Umbilical cord (tissue), 2 donors: ENCODE results near the gene SMIM5. TPM values are rescaled to one million over a fixed set of nuclear protein-coding genes. Genes with fewer than 3 reads are reported as not detected.
A peak's percentile ranks its signal among the peaks of the same experiment; 100 is the strongest.
"Not testable (repeated sequence)": the region's sequence is repeated elsewhere in the genome, so short reads cannot be mapped to it uniquely, and the experiment has no call there.

Source experiments
- DNase-seq: peaks from one replicate; pipeline ENCODE4 v3.0.0-alpha.2; 2015; ENCODE audit warnings: low spot score
- total RNA-seq: library from RNA; depleted of rRNA; stranded (reverse); fragments of >200 nt; gene quantifications from one replicate; pipeline ENCODE4 v1.2.3, GENCODE V29; 2014; ENCODE audit warnings: low replicate concordance; ENCODE audit not compliant: insufficient read depth

The SMIM5 gene, protein sequence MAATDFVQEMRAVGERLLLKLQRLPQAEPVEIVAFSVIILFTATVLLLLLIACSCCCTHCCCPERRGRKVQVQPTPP
- 8.7 TPM for total RNA-seq

DNA sequence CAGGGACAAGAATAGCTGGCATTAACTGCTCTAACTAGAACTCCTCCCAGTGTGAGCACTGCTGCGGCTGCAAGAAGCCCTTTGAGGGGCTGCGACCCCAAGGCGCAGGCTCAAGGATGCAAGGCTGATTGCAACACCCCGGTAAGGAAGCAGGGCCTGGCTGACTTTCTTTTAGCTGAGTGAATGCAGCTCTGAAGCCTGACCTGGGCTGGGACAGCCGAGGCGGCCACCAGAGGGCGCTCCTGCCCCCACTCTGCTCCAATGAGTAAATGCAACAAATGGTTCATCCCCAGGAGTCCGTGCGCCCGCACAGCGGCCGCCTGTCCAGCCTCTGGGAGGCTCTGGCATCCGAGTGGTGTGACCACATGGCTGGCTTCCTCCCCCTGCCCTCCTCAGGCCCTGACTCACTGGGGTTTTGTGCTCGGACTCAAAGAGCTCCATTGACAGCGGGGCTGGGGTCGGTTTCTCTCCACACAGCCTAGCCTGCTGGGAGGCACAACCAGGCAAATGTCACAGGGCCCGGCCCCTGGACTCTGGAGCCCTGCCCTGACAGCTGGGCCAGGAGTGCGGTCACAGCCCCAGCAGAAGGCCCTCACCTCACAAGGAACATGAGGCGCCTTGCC, at the start of gene SMIM5:
SMIM5 (plus strand) TSS at position 572 of the 623 bp plus-strand sequence. CDS start 6,768 bp downstream, outside the sequence.
- peak; percentile 89 for DNase-seq

DNA sequence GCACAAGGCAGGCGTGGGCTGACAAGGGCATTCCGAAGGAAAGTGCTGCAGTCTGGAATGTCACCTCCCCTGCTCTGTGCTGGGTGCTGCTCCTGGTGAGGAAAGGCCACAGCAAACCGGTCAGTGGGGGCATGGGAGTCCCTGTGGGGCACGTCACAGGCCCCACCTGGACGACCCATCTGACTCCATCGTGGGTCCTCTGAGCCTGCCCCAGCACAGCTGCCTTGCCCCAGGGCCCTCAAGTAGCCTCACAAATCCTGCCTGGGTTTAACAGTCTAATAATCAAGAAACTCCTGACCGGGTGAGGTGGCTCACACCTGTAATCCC, 48.4 kb upstream of the SMIM5 start:
- no peak for DNase-seq

DNA sequence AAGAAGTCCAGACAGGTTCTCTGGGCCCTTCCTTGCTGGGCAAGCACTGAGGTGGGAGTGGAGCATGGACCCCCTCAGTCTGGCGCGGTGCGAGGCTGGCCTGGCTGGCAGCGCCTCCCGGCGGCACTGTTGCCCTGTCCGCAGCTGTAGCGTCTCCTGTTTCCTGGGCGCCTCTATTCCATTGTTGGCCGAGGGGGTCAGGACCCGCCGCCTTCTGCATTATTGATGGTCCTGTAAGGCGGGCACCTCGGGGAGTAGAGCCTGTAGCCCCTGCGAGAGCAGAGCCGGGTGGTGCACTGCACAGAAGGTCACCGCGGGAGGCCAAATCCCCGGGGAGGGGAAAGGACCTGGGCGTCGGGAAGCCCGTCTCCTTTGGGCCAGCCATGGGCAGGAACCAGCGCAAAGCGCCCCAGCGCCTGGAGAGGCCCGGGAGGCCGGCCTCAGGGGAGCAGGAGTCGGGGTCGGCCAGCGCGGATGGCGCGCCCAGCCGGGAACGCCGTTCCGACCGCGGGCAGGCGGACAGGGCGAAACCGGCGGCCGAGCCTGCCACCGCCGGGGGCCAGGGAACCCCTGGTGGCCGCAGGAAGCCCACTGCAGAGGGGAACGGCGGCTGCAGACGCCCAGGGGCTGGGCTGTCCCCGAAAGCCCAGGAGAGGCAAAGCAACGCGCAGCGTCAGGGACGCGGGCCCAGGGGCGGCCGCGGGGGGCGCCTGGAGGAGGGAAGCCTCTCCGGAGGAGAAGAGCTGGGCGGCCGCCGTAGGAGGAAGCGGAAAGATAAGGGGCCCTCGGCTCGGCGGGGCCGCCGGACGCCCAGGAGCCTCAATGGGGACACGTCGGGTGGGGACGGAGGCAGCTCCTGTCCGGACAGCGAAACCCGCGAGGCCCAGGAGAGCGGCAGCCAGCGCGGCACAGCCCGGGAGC, 45.3 kb upstream of the SMIM5 start, which contains the start of gene MYO15B:
MYO15B (plus strand) TSS at position 126 of the 921 bp plus-strand sequence; CDS start at position 384, 258 bp downstream.
- peak; percentile 74 for DNase-seq

DNA sequence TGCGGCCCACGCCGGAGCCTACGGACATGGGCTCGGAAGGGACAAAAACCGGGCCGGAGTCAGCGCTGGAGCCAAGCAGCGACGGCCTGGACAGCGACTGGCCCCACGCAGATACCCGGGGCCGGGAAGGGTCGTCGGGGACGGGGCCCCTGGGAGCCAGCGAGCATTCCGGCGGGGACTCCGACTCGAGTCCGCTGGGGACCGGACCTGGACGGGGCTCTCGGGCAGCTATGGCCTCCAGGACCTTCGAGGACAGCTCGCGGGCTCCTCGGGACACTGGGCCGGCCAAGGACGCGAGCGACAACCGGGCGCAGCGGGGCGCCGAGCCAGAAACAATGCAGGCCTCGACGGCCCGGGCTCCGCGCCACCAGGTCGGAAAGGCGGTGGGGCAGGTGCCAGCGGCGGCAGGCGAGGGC, 44.6 kb upstream of the SMIM5 start:
- peak; percentile 40 for DNase-seq

DNA sequence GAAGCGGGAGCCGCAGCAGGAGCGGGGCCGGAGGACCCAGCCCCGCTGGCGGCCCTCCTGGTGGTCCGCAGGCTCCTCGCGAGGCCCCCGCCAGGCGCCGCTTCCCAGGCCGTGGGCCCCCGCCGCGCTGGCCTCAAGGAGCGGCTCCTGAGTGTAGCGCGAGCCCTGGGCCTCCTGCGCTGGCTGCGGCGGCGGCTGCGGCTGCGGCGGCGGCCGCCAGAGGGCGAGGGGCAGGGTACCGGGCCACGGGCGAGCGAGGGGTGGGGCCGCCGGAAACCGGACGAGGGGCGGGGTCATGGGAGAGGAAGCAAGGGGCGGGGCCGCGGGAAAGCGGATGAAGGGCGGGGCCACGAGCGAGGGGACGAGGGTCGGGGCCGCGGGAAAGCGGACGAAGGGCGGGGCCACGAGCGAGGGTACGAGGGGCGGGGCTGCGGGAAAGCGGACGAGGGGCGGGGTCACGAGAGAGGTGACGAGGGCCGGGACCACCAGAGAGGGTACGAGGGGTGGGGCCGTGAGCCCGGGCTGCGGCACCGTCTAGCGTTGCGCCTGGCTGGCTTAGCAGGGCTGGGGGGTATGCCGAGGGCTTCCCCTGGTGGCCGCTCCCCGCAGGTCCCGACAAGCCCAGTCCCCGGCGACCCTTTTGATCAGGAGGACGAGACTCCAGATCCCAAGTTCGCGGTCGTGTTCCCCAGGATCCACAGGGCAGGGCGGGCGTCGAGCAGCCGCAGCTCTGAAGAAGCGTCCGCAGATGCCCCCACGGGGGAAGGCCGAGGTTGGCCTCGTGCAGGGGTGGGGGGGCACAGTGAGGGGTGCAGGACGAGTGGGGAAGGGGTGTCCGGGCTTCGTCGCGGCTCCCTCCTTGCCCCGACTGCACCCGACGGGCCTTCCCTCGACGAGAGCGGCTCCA, 44.0 kb upstream of the SMIM5 start:
- peak; percentile 92 for DNase-seq

DNA sequence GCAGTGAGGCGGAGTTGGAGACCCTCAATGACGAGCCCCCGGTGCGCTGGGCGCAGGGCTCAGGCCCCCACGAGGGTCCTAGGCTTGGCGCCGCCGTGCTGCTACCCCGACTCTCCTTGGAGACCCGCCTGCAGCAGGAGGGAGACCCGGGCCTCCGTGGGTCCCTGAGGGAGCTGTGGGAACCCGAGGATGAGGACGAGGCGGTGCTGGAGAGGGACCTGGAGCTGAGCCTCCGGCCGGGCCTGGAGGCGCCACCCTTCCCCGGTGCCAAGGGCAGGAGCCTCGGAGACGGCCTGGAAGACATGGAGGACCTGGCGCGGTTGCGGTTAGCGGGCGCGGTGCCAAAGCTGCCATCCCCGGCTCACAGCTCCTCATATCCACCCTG, 43.3 kb upstream of the SMIM5 start:
- no peak for DNase-seq

DNA sequence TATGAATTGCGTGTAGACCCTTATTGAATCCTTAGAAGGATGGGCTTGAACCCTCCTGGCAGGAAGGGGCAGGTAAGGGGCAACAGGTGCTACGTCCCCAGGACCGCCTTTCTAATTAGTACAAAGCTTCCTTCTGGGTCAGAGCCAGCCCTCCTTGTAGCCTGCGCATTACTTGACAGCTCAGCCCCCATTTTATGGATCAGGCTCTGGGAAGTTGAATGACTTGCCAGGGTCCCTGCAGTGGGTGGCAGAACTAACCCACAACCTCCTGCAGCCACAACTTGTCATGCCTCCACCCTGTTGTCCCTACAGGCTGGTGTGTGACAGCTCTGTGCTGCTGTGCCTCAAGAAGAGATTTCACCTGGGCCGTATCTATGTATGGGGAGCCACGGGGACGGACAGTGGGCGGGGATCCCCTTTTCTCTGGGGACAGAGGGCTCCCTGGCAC, 42.9 kb upstream of the SMIM5 start:
- no peak for DNase-seq

DNA sequence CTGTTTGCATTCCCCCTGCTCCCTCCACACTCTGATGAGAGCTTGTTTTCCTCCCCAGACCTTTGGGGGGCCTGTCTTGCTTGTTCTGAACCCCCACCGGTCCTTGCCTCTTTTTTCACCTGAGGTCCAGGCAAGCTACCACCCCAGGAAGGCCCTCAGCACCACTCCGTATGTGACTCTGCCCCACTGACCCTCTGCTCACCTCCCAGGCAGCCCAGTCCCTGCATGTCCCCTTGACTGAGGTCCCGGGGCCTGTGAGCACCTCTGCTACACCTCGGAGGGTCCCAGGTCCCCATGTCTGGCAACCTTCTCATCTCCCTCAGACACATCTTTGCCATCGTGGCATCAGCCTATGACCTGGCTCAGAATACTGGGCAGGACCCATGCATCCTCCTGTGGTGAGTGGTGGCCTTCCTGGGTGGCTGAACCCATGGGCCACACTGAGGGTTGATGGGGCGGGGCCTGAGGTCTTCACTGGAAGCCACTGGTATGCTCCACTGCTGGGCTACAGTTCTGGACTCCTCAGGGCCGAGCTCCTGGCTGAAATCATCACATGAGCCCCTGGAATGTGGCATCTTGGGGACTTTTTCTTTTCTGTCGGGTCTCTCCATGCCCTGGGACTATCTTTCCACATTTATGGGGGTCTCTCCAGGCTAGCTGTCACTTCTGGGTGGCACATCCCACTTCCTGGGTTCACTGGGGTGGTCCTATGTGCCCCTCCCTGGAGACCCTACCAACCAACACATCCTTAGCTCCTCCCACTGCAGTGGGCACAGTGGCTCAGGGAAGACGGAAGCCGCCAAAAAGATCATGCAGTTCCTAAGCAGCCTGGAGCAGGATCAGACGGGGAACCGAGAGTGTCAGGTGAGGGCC, 42.1 kb upstream of the SMIM5 start:
- no peak for DNase-seq

DNA sequence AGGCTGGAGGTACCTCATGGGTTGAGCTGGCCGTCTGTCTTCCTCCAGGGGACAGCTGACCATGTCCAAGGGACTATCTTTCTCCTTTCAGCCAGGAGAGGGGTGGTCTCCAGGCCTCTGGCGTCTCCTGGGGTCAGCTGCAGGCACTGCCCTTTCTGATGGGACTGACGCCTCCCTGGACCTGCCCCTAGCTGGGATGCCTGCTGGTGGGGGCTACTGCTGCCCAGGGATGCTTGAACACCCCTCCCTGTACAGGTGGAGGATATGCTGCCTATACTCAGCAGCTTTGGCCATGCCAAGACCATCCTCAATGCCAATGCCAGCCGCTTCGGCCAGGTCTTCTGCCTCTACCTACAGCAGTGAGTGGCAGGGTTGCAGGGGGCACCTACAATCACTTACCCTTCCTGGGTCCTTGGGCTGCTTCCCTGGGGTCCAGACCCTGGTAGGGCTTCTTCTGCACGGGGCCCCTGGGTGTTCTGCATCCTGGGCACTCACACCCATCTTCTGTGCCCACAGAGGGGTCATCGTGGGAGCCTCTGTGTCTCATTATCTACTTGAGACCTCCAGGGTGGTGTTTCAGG, 41.4 kb upstream of the SMIM5 start:
- no peak for DNase-seq

DNA sequence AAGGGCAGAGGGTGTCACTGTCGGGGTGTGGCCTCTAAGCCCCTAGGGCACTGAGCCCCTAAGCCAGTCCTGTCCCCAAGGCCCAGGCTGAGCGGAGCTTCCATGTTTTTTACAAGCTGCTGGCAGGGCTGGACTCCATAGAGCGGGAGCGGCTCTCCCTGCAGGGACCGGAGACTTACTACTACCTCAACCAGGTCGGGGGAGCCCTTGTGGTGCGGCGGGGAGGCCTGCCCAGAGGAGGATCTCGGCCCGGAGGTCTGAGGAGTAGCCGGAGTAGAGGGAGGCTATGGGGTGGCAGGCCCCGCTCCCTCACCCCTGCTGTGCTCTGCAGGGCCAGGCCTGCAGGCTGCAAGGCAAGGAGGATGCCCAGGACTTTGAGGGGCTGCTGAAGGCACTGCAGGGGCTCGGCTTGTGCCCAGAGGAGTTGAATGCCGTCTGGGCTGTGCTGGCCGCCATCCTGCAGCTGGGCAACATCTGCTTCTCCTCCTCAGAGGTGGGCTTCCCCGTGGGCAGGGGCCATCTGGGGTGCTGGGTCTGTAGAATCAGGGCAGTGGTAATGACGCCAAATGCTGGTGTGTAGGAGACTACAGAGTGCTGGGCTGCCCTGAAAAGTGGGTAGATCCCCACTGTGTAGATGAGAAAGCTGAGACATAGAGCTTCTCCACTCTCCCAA, 40.8 kb upstream of the SMIM5 start:
- DNase-seq: no peak

DNA sequence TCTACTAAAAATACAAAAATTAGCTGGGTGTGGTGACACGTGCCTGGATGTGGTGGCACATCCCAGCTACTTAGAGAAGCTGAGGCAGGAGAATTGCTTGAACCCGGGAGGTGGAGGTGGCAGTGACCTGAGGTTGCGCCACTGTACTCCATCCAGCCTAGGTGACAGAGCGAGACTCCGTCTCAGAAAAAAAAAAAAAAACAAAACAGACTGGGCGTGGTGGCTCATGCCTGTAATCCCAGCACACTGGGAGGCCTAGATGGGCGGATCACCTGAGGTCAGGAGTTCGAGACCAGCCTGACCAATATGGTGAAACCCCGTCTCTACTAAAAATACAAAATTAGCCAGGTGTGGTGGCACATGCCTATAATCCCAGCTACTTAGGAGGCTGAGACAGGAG, 39.8 kb upstream of the SMIM5 start:
- DNase-seq: not testable (repeated sequence)

DNA sequence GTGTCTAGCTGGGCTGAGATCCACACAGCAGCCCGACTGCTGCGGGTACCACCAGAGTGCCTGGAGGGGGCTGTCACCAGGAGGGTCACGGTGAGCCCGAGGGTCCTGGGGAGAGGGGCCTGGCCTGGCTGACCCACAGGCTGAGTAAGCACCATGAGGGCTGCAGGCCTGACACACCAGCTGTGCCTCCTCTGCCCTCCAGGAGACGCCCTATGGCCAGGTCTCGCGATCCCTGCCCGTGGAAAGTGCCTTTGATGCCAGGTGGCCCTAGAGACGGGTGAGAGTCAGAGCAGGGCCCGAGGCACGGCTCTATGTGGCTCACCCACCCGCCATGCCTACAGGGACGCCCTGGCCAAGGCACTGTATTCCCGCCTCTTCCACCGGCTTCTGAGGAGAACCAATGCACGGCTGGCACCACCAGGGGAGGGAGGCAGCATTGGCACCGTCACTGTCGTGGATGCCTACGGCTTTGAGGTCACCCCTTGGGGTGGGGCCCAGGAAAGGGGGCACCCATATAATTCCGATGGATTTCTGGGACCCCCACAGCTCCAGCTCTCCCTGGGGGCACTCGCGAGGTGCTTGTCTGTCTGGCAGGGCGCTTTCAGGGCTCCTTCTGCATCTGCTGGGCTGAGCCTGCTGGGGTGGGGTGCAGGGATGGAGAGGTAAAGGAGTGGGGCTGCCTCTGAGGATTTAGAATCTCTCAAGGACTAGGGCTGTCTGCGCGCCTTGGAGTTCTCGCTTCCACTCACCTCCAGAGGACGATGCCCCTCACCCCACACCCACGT, 38.5 kb upstream of the SMIM5 start:
- no peak for DNase-seq

DNA sequence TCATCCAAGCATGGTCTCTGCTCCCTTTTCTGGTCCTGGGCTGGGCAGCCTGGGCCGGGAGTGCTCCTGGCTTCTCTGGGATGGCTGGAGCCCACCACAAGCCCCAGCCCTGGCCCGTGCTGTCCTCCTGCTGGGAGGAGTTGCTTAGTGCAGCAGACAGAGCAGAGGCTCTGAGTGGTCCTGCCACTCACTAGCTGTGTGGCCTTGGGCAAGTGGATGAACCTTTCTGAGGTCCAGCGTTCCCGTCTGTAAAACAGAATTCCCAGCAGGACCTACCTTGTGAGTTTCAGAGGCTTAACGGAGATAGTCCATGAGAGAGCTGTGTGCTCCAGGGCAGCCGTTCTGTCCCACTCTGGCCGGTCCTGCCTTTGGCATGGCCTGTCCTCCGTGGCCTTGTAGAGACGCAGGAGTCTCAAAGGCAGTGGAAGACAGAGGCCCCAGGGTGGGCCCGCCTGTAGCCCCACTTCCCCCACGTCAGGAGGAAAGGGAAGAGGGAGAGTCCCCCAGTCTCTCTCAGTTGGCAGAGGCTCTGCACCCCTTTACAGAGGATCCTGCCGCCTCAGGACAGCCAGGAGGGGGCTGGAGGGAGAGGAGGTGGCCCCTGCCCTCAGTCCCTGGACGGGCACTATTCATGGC, 37.8 kb upstream of the SMIM5 start:
- DNase-seq: no peak

DNA sequence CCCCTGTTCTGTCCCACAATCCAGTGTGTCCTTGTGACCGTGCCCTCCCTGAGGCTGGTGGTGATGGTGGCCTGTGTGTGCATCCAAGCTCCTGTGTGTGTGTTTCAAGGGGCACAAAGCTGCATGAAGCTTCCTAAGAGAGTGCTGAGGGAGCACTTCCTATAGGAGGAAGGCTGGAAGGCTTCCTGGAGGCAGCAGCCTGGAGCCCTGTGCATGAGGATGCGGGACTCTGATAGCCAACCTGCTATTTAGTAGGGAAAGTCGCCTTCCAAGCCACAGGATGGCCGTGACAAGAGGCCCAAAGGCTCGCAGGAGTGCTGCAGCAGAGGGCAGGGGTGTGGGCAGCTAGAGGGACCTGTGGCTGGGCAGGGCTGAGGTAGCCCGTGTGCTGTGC, 37.3 kb upstream of the SMIM5 start:
- no peak for DNase-seq

DNA sequence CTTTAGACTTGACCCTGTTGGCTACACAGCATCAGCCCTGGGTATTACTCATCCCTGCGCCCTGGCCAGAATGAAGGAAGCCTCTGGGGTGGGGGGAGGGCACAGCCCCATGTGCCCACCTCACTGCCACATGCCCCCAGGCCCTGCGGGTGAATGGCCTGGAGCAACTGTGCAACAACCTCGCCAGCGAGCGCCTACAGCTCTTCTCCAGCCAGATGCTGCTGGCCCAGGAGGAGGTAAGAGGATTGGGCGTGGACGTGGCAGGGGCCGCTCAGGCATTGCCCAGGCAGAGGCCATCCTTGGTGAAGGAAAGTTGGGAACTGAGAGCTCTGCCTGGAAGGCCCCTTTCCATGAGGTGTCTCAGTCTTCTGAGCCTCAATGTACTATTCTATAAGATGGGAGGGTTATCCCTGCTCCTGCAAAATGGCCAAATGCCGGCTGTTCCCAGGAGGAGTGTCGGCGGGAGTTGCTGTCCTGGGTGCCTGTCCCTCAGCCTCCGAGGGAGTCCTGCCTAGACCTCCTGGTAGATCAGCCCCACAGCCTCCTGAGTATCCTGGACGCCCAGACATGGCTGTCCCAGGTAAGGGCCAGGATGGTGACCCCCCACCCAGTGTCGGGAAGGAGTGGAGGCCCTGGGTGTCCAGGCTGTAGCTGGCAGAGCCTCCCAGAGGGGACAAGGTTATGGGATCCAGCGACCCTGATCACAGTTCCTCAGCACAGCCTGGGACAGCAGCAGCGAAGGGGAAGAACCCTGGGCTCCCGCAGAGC, 36.7 kb upstream of the SMIM5 start:
- no peak for DNase-seq

DNA sequence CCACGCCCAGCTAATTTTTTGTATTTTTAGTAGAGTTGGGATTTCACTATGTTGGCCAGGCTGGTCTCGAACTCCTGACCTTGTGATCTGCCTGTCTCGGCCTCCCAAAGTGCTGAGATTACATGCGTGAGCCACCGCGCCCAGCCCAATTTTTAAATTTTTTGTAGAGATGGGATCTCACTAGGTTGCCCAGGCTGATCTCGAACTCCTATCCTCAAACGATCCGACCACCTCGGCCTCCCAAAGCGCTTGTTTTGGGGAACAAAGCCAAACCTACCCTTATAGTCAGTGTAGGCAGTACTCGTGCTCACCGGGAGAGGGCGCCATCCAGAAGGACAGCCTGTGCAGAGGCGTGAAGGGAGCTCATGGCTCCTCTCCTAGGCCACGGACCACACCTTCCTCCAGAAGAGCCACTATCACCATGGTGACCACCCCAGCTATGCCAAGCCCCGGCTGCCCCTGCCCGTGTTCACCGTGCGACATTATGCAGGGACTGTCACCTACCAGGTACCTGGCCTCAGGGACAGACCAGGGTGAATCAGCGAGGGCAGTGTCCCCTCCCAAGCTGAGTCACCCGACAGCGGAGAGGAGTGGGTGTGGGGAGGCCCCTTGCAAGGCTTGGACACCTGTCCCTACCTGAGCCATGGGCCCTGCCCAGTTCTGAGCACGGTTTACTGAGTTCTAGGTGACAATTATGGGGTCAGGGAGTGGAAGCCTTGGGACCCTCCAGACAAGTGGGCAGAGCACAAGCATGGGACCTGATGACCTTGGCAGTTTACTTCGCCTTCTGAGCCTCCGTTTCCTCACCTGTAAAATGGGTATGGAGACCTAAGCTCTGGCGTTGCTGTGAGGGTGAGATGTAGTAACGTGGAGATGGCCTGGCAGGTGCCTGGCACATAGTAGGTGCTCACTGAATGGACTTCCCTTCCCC, 31.9 kb upstream of the SMIM5 start:
- no peak for DNase-seq
